Esophagus squamous epithelium (tissue), 4 donors: ENCODE data around the gene ACER3.

Experiments
- CTCF ChIP-seq, 6 experiments: fragments of 450-650 bp in 4 of 6; fragments of 200-600 bp in 2 of 6; sonication (generic) in 2 of 6; IDR thresholded peaks; one replicate each; pipeline ENCODE4 v1.5.1; 2016 to 2019; ENCODE audit warnings: antibody characterized with exemption in 6 of 6, mild to moderate bottlenecking in 4 of 6, moderate library complexity in 4 of 6
- POLR2A ChIP-seq, 4 donors: fragments of 450-650 bp; IDR thresholded peaks; one replicate each; pipeline ENCODE4 v1.6.1; 2017; ENCODE audit warnings: antibody characterized with exemption in 4 of 4, mild to moderate bottlenecking in 4 of 4, moderate library complexity in 3 of 4

GRCh38 chr11:76857781-76858410, 2.8 kb upstream of the ACER3 start:
- no peak for TF ChIP-seq POLR2A (IDR thresholded peaks at IDR 0.05)
- no peak for TF ChIP-seq CTCF (IDR thresholded peaks at IDR 0.05)
